Choroid plexus epithelial cell (primary cell): ENCODE measurements around the gene SLC25A26.

Experiments used
- DNase-seq: peaks from one replicate; pipeline ENCODE4 v3.0.0-alpha.2; 2010; ENCODE audit warnings: low read depth
- H3K4me3 ChIP-seq: 2 replicates; pipeline ENCODE4 v1.5.1; 2011; ENCODE audit warnings: low read depth, mild to moderate bottlenecking, control low read depth, low read length, moderate library complexity
- TF ChIP-seq, protein P1 (sequence below): conservative IDR thresholded peaks from 2 replicates; pipeline ENCODE4 v1.5.1; 2011; ENCODE audit warnings: low read depth, mild to moderate bottlenecking, control low read depth, inconsistent platforms, low read length, moderate library complexity

The SLC25A26 gene

GRCh38 chr3:66237552-66237951 lies 16.8 kb downstream of the SLC25A26 start:
- DNase-seq = no peak
- TF ChIP-seq, protein P1, sequence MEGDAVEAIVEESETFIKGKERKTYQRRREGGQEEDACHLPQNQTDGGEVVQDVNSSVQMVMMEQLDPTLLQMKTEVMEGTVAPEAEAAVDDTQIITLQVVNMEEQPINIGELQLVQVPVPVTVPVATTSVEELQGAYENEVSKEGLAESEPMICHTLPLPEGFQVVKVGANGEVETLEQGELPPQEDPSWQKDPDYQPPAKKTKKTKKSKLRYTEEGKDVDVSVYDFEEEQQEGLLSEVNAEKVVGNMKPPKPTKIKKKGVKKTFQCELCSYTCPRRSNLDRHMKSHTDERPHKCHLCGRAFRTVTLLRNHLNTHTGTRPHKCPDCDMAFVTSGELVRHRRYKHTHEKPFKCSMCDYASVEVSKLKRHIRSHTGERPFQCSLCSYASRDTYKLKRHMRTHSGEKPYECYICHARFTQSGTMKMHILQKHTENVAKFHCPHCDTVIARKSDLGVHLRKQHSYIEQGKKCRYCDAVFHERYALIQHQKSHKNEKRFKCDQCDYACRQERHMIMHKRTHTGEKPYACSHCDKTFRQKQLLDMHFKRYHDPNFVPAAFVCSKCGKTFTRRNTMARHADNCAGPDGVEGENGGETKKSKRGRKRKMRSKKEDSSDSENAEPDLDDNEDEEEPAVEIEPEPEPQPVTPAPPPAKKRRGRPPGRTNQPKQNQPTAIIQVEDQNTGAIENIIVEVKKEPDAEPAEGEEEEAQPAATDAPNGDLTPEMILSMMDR = no peak
- H3K4me3 ChIP-seq = no peak overlapping the region

DNA sequence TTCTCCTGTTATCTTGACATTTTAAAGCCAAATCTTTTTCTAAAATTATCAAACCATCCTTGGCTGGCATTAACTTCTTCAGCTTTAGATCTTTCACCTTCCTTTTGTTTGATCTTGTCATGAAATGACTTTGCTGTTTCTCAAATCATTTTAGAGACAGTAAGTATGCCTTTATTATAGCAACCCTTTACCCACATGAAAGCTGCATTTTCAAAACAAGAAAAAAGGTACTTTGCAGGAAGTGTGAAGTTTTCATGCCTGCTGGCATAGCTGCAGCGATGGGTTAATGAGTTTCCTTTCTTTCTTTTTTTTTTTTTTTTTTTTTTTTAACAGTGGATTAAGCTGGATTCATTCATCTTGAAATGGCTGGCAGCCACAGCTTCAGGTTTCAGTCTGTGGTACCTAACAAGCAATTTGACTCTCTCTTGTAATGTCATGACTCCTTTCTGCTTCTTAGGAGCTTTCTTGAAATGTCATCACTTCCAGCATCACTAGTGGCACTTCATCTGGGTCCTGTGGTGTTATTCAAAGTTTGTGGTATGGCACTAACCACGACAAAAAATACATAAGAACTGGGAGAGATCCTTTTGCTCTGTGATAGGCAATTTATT lies 18.8 kb downstream of the SLC25A26 start:
- DNase-seq = no peak
- TF ChIP-seq, protein P1 = no peak
- no peak overlapping the region for H3K4me3 ChIP-seq

GRCh38 chr3:66241466-66241865 lies 20.7 kb downstream of the SLC25A26 start:
- TF ChIP-seq, protein P1 = no peak

DNA sequence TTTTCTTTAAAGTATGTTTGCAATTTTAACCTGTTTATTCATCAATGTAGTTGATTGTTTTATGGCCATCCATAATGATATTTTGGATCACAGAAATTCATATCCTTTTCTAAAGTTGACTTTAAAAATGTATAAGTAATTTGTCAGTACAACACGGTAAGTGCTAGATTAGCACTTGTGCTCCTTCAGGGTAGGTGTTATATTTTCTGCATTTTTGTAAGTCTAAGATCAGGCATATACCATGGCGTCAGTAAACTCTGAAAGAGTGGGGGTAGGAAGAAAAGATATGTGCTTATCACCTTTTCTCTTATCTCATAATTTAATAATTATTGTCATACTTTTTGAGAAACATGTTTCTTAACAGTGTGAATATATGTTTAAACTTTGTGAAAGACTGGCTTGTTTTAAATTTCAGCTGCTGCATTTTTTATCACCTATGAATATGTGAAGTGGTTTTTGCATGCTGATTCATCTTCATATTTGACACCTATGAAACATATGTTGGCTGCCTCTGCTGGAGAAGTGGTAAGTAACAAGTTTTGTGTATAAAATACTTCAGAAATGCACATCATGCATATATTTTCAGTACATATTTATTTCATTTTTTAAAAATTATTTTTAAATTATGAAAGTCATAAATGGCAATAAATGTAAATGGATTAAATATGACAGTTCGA lies 22.1 kb downstream of the SLC25A26 start:
- DNase-seq = no peak
- TF ChIP-seq, protein P1 = no peak
- no peak overlapping the region for H3K4me3 ChIP-seq

More at GRCh38 chr3:66241466-66241865, 20.7 kb downstream of the SLC25A26 start:
- no peak overlapping the region for H3K4me3 ChIP-seq
- no peak for DNase-seq

- no peak for DNase-seq
- TF ChIP-seq, protein P1 = no peak
These were observed 27.8 kb downstream of the SLC25A26 start for GRCh38 chr3:66248641-66249040.

DNA sequence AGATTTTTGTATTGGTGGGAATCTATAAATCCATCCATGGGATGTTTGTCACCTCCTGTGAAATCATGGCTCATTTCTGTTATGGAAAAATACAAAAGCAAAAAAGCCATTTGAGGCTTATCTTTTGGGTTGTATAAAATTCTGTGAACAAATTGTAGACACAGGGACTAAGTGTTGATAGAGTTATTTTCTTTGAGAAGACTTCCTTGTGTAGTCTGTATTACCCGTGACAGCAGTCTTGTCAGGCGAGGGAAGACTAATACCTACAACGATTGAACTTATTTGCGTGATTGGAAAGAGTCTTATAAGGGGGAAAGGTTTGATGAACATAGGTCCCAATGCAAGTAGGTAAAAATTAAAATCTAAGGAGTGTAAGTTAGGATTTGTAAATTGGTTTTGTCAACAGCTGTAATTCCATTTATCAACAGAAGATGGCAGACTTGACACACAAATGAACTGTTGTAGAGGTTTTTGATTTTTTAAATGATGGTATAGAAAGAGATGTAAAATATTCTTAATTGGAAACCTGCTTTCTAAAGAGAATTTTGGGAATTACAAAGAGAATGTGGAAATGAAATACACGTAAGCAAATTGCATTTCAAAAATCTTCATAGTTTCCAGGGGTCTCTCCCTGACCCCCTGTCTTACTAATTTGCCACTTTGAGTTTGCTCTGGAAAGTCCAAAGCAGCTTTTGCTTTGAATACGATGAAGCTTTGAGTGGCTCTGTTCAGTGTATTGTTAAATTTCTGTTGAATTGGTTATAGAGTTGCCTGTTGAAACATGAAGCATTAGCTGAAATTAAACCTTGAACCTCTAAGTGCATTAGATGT lies 33.2 kb downstream of the SLC25A26 start:
- H3K4me3 ChIP-seq = no peak overlapping the region
- TF ChIP-seq, protein P1 = peak; percentile 63
- DNase-seq = peak; percentile 77

More at GRCh38 chr3:66248641-66249040, 27.8 kb downstream of the SLC25A26 start:
- no peak overlapping the region for H3K4me3 ChIP-seq
